IMR-90 (cell line): Measurements from ENCODE around the gene TBC1D22A. TPM values are rescaled to one million over a fixed set of nuclear protein-coding genes. Genes with fewer than 3 reads are reported as not detected.

Experiments used
- ATAC-seq: fragments of 200-7000 bp; cut with Tn5 transposase; 2 replicates; pipeline ENCODE4 v1.9.1; 2020; ENCODE audit warnings: low read depth, mild to moderate bottlenecking, moderate library complexity
- BruUV-seq: library from RNA; stranded (reverse); fragments of 400-500 nt; replicated peaks from 2 replicates; lab custom pipeline; 2021; lab: Mats Ljungman, UMichigan
- CTCF ChIA-PET: fragments of 300-600 bp; formaldehyde crosslinking; extraction: SDS; loops from one replicate; lab custom pipeline; 2021; ENCODE audit warnings: antibody characterized with exemption; lab: Yijun Ruan, JAX
- POLR2A ChIA-PET: fragments of 300-600 bp; sonication (Branson Sonifier 250); formaldehyde crosslinking; loops from one replicate; lab custom pipeline; 2022; ENCODE audit warnings: antibody characterized with exemption; ENCODE audit not compliant: unreplicated experiment; lab: Charles Lee
- DNase-seq: peaks from one replicate; pipeline ENCODE4 v3.0.0; 2013
- H2AFZ ChIP-seq: replicated peaks from 2 replicates; pipeline ENCODE3; 2013; ENCODE audit warnings: low read length, mild to moderate bottlenecking; ENCODE audit not compliant: poor library complexity
- H2AK5ac ChIP-seq: 2 replicates; pipeline ENCODE4 v1.6.1; 2013; ENCODE audit warnings: low read depth, low read length, inconsistent platforms
- H2AK9ac ChIP-seq: replicated peaks from 2 replicates; pipeline ENCODE3; 2013; ENCODE audit warnings: mild to moderate bottlenecking, low read depth, low read length, moderate library complexity; ENCODE audit not compliant: poor library complexity
- H2BK120ac ChIP-seq: 2 replicates; pipeline ENCODE4 v1.6.1; 2013; ENCODE audit warnings: low read depth, low read length, inconsistent platforms
- H2BK15ac ChIP-seq: 3 replicates; pipeline ENCODE4 v1.6.1; 2013; ENCODE audit warnings: low read depth, low read length, inconsistent platforms
- H2BK20ac ChIP-seq: 2 replicates; pipeline ENCODE4 v1.6.1; 2013; ENCODE audit warnings: low read depth, mild to moderate bottlenecking, inconsistent platforms, low read length, moderate library complexity
- H2BK5ac ChIP-seq: 2 replicates; pipeline ENCODE4 v1.6.1; 2013; ENCODE audit warnings: mild to moderate bottlenecking, low read depth, low read length, inconsistent platforms; ENCODE audit not compliant: poor library complexity, severe bottlenecking
- H3K14ac ChIP-seq: replicated peaks from 2 replicates; pipeline ENCODE4 v1.6.1; 2013; ENCODE audit warnings: low read depth, low read length, inconsistent platforms
- H3K18ac ChIP-seq: 2 replicates; pipeline ENCODE4 v1.6.1; 2013; ENCODE audit warnings: low read depth, low read length, control low read depth
- H3K23ac ChIP-seq: 2 replicates; pipeline ENCODE4 v1.6.1; 2013; ENCODE audit warnings: low read depth, low read length, inconsistent platforms
- H3K27ac ChIP-seq: 2 replicates; pipeline ENCODE4 v1.5.1; 2013; ENCODE audit warnings: mild to moderate bottlenecking, control low read depth, low read length; ENCODE audit not compliant: insufficient read depth
- H3K27me3 ChIP-seq: 2 replicates; pipeline ENCODE4 v1.6.1; 2013; ENCODE audit warnings: low read length; ENCODE audit not compliant: control insufficient read depth, insufficient read depth
- H3K36me3 ChIP-seq: 2 replicates; pipeline ENCODE4 v1.6.1; 2013; ENCODE audit warnings: low read length, mixed read lengths; ENCODE audit not compliant: control insufficient read depth, insufficient read depth
- H3K4ac ChIP-seq: 2 replicates; pipeline ENCODE4 v1.6.1; 2013; ENCODE audit warnings: low read depth, low read length, inconsistent platforms
- H3K4me1 ChIP-seq: 2 replicates; pipeline ENCODE4 v1.6.1; 2013; ENCODE audit warnings: low read length, mixed read lengths; ENCODE audit not compliant: control insufficient read depth, insufficient read depth
- H3K4me2 ChIP-seq: 2 replicates; pipeline ENCODE4 v1.6.1; 2013; ENCODE audit warnings: low read depth, mild to moderate bottlenecking, control low read depth, low read length, moderate library complexity
- H3K4me3 ChIP-seq: 2 replicates; pipeline ENCODE4 v1.5.1; 2013; ENCODE audit warnings: low read depth, mild to moderate bottlenecking, control low read depth, low read length, moderate library complexity; ENCODE audit not compliant: insufficient read depth
- H3K56ac ChIP-seq: 2 replicates; pipeline ENCODE4 v1.6.1; 2013; ENCODE audit warnings: low read length, inconsistent platforms; ENCODE audit not compliant: insufficient read depth; ENCODE audit errors: extremely low read depth
- H3K79me1 ChIP-seq, 2 experiments: 2 replicates each; pipeline ENCODE4 v1.6.1; 2013; ENCODE audit warnings: low read length in 2 of 2, inconsistent platforms in 1 of 2, low read depth in 1 of 2
- H3K9ac ChIP-seq: 2 replicates; pipeline ENCODE4 v1.6.1; 2013; ENCODE audit warnings: low read depth, low read length, control low read depth
- H3K9me1 ChIP-seq: 2 replicates; pipeline ENCODE4 v1.6.1; 2013; ENCODE audit warnings: low read length, inconsistent platforms; ENCODE audit not compliant: insufficient read depth
- H3K9me3 ChIP-seq: 2 replicates; pipeline ENCODE4 v1.6.1; 2013; ENCODE audit warnings: low read length; ENCODE audit not compliant: control insufficient read depth, insufficient read depth
- H4K20me1 ChIP-seq: 2 replicates; pipeline ENCODE4 v1.6.1; 2013; ENCODE audit warnings: low read length, inconsistent platforms; ENCODE audit not compliant: insufficient read depth
- H4K5ac ChIP-seq: 2 replicates; pipeline ENCODE4 v1.6.1; 2013; ENCODE audit warnings: mild to moderate bottlenecking, low read depth, low read length, control low read depth
- H4K8ac ChIP-seq, 2 experiments: 2 replicates each; pipeline ENCODE4 v1.6.1; 2013; ENCODE audit warnings: low read depth in 2 of 2, low read length in 2 of 2, control low read depth in 1 of 2, inconsistent platforms in 1 of 2
- H4K91ac ChIP-seq: 2 replicates; pipeline ENCODE4 v1.6.1; 2013; ENCODE audit warnings: low read depth, low read length, inconsistent platforms; ENCODE audit not compliant: insufficient read depth
- FOS ChIP-seq: fragments of 150-350 bp; IDR thresholded peaks from 2 replicates; pipeline ENCODE4 v1.6.1; 2016; ENCODE audit warnings: low read depth, low read length
- MAFK ChIP-seq: IDR thresholded peaks from 2 replicates; pipeline ENCODE4 v1.6.1; 2012; ENCODE audit warnings: low read depth, low read length, improper control_type of control experiment
- RAD21 ChIP-seq: IDR thresholded peaks from 2 replicates; pipeline ENCODE4 v1.6.1; 2012; ENCODE audit warnings: low read length, improper control_type of control experiment
- WGBS, 2 experiments: methylation state at CpG; one replicate each; pipeline versions ENCODE4 v1.1.5 to v1.1.7; 2013; ENCODE audit warnings: missing lambda C conversion rate in 2 of 2; ENCODE audit not compliant: insufficient read length in 1 of 2; ENCODE audit errors: extremely low coverage in 2 of 2; 5-methylcytosine and 5-hydroxymethylcytosine counted together
- dilution Hi-C: fragments of 300-500 bp; cut with HindIII; formaldehyde crosslinking; loops from one replicate; pipeline ENCODE4 v1.14.3; 2018; ENCODE audit warnings: low sequenced_read_pairs; ENCODE audit not compliant: unreplicated experiment
- in situ Hi-C: fragments of 300-500 bp; cut with MboI; formaldehyde crosslinking; loops from 3 replicates; pipeline ENCODE4 v1.14.3; 2019; ENCODE audit warnings: low sequenced_read_pairs, inconsistent platforms, mixed read lengths
- intact Hi-C: fragments of 100-400 bp; cut with micrococcal nuclease; formaldehyde crosslinking; loops from 2 replicates; pipeline ENCODE4 v1.10.0; 2022
- polyA plus RNA-seq, 3 experiments: library from polyadenylated mRNA; depleted of rRNA; stranded (reverse); fragments of >200 nt; gene quantifications; 2 replicates each; pipeline ENCODE4 v1.2.3, GENCODE V29; 2012; ENCODE audit warnings: low replicate concordance in 1 of 3
- total RNA-seq: library from RNA; depleted of rRNA; stranded (reverse); fragments of >200 nt; gene quantifications from 2 replicates; pipeline ENCODE4 v1.2.3, GENCODE V29; 2012

Gene TBC1D22A
- total and polyA plus RNA-seq, 2 of the 4 experiments (the other 2 are of a cell fraction): 9.0 to 16.7 TPM

GRCh38 chr22:46984751-46985506, 222.5 kb downstream of the TBC1D22A start:
- Histone ChIP-seq H3K27ac (no peak overlapping the region), H3K23ac (no peak overlapping the region), H4K5ac (no peak overlapping the region), H2BK20ac (no peak overlapping the region), H3K36me3 (no peaks in the 10 kb centered on the region), H3K9me3 (no peaks in the 10 kb centered on the region), H4K8ac (peak overlapping the region in 1 of 2 experiments; percentile 4; a peak in 1 of 4 replicates), H3K9ac (no peak overlapping the region), H2AK5ac (no peak overlapping the region), H4K91ac (peak overlapping the region; percentile 27; the same call in 1 of the 2 replicates), H2BK15ac (no peak overlapping the region), H3K4me3 (no peak overlapping the region), H4K20me1 (peaks cover 12% of the 10 kb centered on the region; the same call in 1 of the 2 replicates), H3K18ac (no peak overlapping the region), H3K4ac (peak overlapping the region; percentile 45), H2AFZ (peak overlapping the region; percentile 53), H2BK5ac (peak overlapping the region; percentile 43), H3K79me1 (peaks cover 9 to 23% of the 10 kb centered on the region in 2 experiments), H2BK120ac (no peak overlapping the region), H3K9me1 (peaks cover 13% of the 10 kb centered on the region; the same call in 1 of the 2 replicates), H2AK9ac (peak overlapping the region; percentile 67), H3K14ac (peak overlapping the region; percentile 68; the same call in 1 of the 2 replicates), H3K56ac (no peak overlapping the region), H3K27me3 (no peaks in the 10 kb centered on the region), H3K4me1 (peaks cover 11% of the 10 kb centered on the region), H3K4me2 (peak overlapping the region; percentile 35)
- in situ Hi-C loops: no loop called here
- WGBS, 2 experiments: 65% methylated on average over 8 of the region's 16 CpGs; no CpG with 5 or more reads in 1 of the 2 experiments
- ChIA-PET POLR2A (no interaction called here), CTCF (interaction anchor here (0.9 to 1.1 kb wide), 3 partner anchors 10 to 43 kb away, joined by 3 to 8 read pairs (median 5); no protein-coding TSS in a partner anchor)
- TF ChIP-seq RAD21: peak; percentile 7; the same call in 1 of the 2 replicates
- peak; percentile 58 for TF ChIP-seq FOS
- no peak for TF ChIP-seq MAFK
- no TSS peak for BruUV-seq
- intact Hi-C loops: no loop called here
- dilution Hi-C loops: no loop called here
- DNase-seq: peak; percentile 69
- ATAC-seq: peak; percentile 86
